ENCODE results near the gene ERC2. TPM values are rescaled to one million over a fixed set of nuclear protein-coding genes. Genes with fewer than 3 reads are reported as not detected.

ERC2 gene
- polyA plus RNA-seq, 2 of the 4 experiments (the other 2 are of a cell fraction) = 0.16 TPM; not detected in 1

DNA sequence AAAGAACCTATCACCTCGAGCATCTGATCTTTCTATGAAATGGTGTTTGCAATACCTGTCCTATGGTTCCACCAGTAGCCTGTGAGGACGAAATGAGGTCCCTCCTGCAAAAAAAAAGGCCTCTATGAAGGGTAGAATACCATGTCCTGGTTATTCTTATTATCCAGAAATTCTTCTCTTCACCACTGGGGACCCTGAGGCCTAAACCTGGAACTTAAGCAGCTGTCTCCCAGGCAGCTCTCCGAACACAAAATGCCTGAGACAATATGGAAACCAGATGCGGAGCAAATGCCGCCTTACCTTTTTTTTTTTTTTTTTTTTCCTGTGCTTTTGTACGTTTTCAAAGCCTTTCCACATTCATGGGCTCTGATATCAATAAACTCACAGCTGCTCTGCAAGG is 919.1 kb downstream of the ERC2 start:
- no peak for FAIRE-seq
- ChIA-PET POLR2A (no interaction called here), CTCF (interaction anchor here (0.6 to 0.9 kb wide), 2 partner anchors 34 to 90 kb away, joined by 3 to 6 read pairs; no protein-coding TSS in a partner anchor)

DNA sequence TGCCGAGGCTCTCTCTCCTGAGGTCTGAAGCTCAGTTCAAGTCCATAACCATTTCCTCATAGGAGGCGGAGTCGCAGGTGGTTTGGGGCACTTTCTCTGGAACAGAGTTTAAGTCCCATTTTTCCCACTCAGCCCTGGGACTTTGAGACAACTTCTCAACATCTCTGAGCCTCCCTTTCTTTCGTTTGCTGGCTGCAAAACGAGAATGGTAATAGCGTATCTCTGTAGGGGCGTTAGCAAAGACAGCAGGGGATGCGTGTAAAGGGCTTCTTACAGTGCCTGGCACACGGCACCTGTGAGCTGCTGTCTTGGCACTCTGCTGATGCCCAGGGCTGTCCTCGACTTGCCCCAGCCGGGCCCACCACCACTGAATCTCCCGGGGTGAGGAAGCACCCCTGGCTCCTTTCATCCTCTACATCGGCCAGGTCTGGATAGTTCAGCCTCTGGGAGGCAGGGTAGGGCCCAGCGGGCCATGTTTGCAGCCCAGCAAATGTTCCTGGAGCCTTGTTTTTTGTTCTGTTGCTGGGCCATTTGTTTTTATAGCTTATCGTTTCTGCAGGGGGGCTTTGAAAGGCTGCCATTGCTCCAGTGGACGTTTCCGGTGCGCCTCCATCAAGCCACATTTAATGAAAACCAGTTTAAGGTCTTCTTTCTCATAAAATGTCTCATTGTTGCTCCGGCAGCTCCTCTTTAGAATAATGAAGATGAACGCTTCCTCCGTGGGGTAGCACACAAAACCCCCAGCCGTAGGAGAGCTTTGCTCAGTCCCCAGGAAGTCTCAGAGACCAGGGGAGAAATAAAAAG is 921.2 kb downstream of the ERC2 start:
- no peak for TF ChIP-seq RFX5 (IDR thresholded peaks at IDR 0.05)
- no peak for TF ChIP-seq TP53 (CRISPR knock-in tag; IDR thresholded peaks at IDR 0.05)
- FAIRE-seq (no peak), ATAC-seq (no peak), DNase-seq (ENCODE audit: low read depth in 1 of 2, low spot score in 1 of 2) (no peak)
- no peak overlapping the region for H3K4me2 ChIP-seq
- whole genome bisulfite sequencing (ENCODE audit: missing lambda C conversion rate) = 43% methylated on average over 17 of the region's 22 CpGs
- H3K4me3 ChIP-seq = no peak overlapping the region
- no peaks in the 10 kb centered on the region for H3K9me3 ChIP-seq
- ChIA-PET CTCF (no interaction called here), POLR2A (no interaction called here)
- H3K4me1 ChIP-seq = no peaks in the 10 kb centered on the region
- no peak overlapping the region for H3K27ac ChIP-seq

More for the DNA sequence above, 919.1 kb downstream of the ERC2 start:
- TF ChIP-seq POLR2AphosphoS2 (conservative IDR thresholded peaks at IDR 0.05; ENCODE audit: low read length) (no peak), CBX8 (IDR thresholded peaks at IDR 0.05) (no peak), JUNB (IDR thresholded peaks at IDR 0.05) (no peak), ZSCAN20 (CRISPR knock-in tag; IDR thresholded peaks at IDR 0.05) (no peak), SMC3 (IDR thresholded peaks at IDR 0.05) (no peak), CEBPB (IDR thresholded peaks at IDR 0.05) (no peak), EHMT2 (IDR thresholded peaks at IDR 0.05; ENCODE audit: low read depth) (no peak)
- TF ChIP-seq, protein P1, sequence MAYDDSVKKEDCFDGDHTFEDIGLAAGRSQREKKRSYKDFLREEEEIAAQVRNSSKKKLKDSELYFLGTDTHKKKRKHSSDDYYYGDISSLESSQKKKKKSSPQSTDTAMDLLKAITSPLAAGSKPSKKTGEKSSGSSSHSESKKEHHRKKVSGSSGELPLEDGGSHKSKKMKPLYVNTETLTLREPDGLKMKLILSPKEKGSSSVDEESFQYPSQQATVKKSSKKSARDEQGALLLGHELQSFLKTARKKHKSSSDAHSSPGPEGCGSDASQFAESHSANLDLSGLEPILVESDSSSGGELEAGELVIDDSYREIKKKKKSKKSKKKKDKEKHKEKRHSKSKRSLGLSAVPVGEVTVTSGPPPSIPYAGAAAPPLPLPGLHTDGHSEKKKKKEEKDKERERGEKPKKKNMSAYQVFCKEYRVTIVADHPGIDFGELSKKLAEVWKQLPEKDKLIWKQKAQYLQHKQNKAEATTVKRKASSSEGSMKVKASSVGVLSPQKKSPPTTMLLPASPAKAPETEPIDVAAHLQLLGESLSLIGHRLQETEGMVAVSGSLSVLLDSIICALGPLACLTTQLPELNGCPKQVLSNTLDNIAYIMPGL (CRISPR knock-in tag; IDR thresholded peaks at IDR 0.05; ENCODE audit: borderline replicate concordance) = no peak
- Histone ChIP-seq H3K27ac (no peak overlapping the region), H3K9me3 (no peaks in the 10 kb centered on the region), H3K4me3 (no peak overlapping the region), H3K4me1 (no peaks in the 10 kb centered on the region), H3K4me2 (no peak overlapping the region)
- 46% methylated on average over 6 of the region's 6 CpGs for WGBS (ENCODE audit: missing lambda C conversion rate)
- ATAC-seq = peak in 1 of 2 experiments; percentile 60; a peak in 2 of 6 replicates
- DNase-seq (ENCODE audit: low read depth in 1 of 2, low spot score in 1 of 2) = no peak

DNA sequence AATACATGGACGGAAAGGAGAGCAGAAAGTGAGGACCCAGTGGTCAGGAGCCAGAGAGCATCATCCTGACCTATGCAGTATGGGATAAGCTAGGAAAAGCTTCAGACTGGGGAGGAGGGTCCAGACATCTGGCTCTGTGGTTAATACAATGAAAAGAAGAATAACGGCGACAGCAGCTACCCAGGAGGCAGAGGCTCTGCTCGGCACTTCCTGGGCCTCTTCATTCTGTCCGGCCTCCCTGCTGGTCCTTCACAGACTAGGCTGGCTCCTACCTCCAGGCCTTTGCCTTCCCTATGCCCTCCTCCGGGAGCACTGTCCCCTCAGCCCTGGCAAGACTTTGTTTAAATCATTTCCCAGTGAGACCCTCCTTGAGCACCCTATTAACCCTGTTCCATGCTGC is 922.3 kb downstream of the ERC2 start:
- Histone ChIP-seq H3K4me2 (no peak overlapping the region), H3K27ac (no peak overlapping the region), H3K9me3 (no peaks in the 10 kb centered on the region), H3K4me1 (no peaks in the 10 kb centered on the region), H3K4me3 (no peak overlapping the region)
- WGBS (ENCODE audit: missing lambda C conversion rate) = 33% methylated on average over 6 of the region's 6 CpGs
- TF ChIP-seq SMC3 (IDR thresholded peaks at IDR 0.05) = no peak
- TF ChIP-seq EP300 (IDR thresholded peaks at IDR 0.05) = no peak
- no peak for TF ChIP-seq TP53 (CRISPR knock-in tag; IDR thresholded peaks at IDR 0.05)
- TF ChIP-seq HOXA7 (CRISPR knock-in tag; IDR thresholded peaks at IDR 0.05) = no peak
- TF ChIP-seq SREBF2 (IDR thresholded peaks at IDR 0.05) = no peak
- TF ChIP-seq NPAS2 (CRISPR knock-in tag; IDR thresholded peaks at IDR 0.05; ENCODE audit: borderline replicate concordance) = no peak
- TF ChIP-seq, protein P2, sequence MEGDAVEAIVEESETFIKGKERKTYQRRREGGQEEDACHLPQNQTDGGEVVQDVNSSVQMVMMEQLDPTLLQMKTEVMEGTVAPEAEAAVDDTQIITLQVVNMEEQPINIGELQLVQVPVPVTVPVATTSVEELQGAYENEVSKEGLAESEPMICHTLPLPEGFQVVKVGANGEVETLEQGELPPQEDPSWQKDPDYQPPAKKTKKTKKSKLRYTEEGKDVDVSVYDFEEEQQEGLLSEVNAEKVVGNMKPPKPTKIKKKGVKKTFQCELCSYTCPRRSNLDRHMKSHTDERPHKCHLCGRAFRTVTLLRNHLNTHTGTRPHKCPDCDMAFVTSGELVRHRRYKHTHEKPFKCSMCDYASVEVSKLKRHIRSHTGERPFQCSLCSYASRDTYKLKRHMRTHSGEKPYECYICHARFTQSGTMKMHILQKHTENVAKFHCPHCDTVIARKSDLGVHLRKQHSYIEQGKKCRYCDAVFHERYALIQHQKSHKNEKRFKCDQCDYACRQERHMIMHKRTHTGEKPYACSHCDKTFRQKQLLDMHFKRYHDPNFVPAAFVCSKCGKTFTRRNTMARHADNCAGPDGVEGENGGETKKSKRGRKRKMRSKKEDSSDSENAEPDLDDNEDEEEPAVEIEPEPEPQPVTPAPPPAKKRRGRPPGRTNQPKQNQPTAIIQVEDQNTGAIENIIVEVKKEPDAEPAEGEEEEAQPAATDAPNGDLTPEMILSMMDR (IDR thresholded peaks at IDR 0.05) = no peak
- TF ChIP-seq, protein P3, sequence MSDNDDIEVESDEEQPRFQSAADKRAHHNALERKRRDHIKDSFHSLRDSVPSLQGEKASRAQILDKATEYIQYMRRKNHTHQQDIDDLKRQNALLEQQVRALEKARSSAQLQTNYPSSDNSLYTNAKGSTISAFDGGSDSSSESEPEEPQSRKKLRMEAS (IDR thresholded peaks at IDR 0.05) = no peak
- no peak for TF ChIP-seq FOSB (CRISPR knock-in tag; IDR thresholded peaks at IDR 0.05)
- TF ChIP-seq ESRRA (IDR thresholded peaks at IDR 0.05; ENCODE audit: borderline replicate concordance, low read length) = no peak
- no peak for TF ChIP-seq CHD4 (IDR thresholded peaks at IDR 0.05; ENCODE audit: borderline replicate concordance)
- no peak for TF ChIP-seq RNF2 (IDR thresholded peaks at IDR 0.05; ENCODE audit: borderline replicate concordance, low read depth)
- TF ChIP-seq CEBPB (IDR thresholded peaks at IDR 0.05) = no peak
- ATAC-seq (no peak), DNase-seq (ENCODE audit: low read depth in 1 of 2, low spot score in 1 of 2) (no peak), FAIRE-seq (no peak)
- ChIA-PET POLR2A (no interaction called here), CTCF (no interaction called here)
